ENCODE measurements around the gene PCDHGB3.

DNA sequence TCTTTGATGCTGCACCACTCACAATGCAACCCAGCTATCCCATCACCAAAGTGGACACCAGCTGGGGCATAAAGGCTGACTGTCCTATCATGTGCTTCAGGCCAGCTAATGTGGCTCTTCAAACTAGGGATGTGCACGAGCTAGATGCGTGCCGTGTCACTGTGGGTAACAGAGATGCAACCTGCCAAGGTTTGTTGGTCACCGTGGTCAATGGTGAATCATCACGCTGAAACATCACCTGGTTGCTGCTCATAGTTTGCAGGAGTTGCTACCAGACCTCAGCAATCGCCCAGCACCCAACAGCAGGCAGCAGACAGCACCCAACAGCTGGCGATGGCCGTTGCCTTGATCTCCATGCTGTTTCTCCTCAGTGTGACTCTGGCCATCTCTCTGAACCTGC lies 41.8 kb upstream of the PCDHGB3 start:
- TF ChIP-seq, protein P1, sequence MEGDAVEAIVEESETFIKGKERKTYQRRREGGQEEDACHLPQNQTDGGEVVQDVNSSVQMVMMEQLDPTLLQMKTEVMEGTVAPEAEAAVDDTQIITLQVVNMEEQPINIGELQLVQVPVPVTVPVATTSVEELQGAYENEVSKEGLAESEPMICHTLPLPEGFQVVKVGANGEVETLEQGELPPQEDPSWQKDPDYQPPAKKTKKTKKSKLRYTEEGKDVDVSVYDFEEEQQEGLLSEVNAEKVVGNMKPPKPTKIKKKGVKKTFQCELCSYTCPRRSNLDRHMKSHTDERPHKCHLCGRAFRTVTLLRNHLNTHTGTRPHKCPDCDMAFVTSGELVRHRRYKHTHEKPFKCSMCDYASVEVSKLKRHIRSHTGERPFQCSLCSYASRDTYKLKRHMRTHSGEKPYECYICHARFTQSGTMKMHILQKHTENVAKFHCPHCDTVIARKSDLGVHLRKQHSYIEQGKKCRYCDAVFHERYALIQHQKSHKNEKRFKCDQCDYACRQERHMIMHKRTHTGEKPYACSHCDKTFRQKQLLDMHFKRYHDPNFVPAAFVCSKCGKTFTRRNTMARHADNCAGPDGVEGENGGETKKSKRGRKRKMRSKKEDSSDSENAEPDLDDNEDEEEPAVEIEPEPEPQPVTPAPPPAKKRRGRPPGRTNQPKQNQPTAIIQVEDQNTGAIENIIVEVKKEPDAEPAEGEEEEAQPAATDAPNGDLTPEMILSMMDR (IDR thresholded peaks at IDR 0.05; ENCODE audit: low read length) = no peak
- TF ChIP-seq EZH2 (optimal IDR thresholded peaks at IDR 0.05; ENCODE audit: low read depth, low read length) (no peak), EZH2phosphoT487 (IDR thresholded peaks at IDR 0.05; ENCODE audit: low read length) (no peak)

All from MM.1S (cell line).